HCT116 (cell line): Measurements from ENCODE around the gene TMEM130.

Experiments used
- EZH2 ChIP-seq: fragments of 200-600 bp; sonication (generic); IDR thresholded peaks from 2 replicates; pipeline ENCODE4 v1.6.1; 2017; ENCODE audit warnings: antibody characterized with exemption, mixed run types
- TF ChIP-seq, protein P1 (sequence below): IDR thresholded peaks from 2 replicates; pipeline ENCODE4 v1.6.1; 2012

DNA sequence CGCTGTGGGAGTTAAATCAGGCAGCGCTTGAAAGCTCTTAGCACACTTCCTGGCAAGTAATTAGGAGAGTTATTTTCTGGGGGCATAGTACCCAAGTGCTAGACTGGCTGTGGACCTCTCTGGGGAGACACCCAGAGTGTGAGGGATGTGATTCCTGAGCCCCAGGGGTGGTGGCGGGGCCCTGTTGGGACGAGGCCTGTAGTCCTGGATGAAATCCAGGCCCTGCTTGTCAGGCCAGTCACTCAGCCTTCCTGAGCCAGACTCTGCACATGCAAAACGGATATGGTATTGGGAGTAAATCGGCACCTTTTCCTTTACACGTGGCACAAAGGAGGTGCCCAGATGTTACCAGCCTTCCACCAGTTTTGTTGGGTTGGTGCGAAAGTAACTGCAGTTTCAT is 39.7 kb upstream of the TMEM130 start:
- TF ChIP-seq EZH2 = no peak
- TF ChIP-seq, protein P1, sequence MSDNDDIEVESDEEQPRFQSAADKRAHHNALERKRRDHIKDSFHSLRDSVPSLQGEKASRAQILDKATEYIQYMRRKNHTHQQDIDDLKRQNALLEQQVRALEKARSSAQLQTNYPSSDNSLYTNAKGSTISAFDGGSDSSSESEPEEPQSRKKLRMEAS = no peak
